ENCODE data around the gene C19orf12. TPM values are rescaled to one million over a fixed set of nuclear protein-coding genes. Genes with fewer than 3 reads are reported as not detected.

C19orf12 gene
- total and polyA plus RNA-seq, 2 of the 13 experiments (the other 11 are each of a cell fraction or from before 2014, with no cell fraction given), result 17.7 to 34.4 TPM

GRCh38 chr19:29678484-29679106, 36.5 kb downstream of the C19orf12 start (continued):
- TF ChIP-seq ZNF770 (CRISPR knock-in tag; IDR thresholded peaks at IDR 0.05), result peak; percentile 66
- 0 out of 2 replicates have a peak, but pooled peaks have one; percentile 44 for TF ChIP-seq ZNF263 (CRISPR knock-in tag; IDR thresholded peaks at IDR 0.05)
- TF ChIP-seq ZSCAN20 (CRISPR knock-in tag; IDR thresholded peaks at IDR 0.05; ENCODE audit: borderline replicate concordance), result no peak
- TF ChIP-seq ZFY (CRISPR knock-in tag; IDR thresholded peaks at IDR 0.05), result peak; percentile 76
- TF ChIP-seq ZNF574 (CRISPR knock-in tag; IDR thresholded peaks at IDR 0.05), result 0 out of 2 replicates have a peak, but pooled peaks have one; percentile 21
- no peak for TF ChIP-seq SMAD1 (CRISPR knock-in tag; IDR thresholded peaks at IDR 0.05; ENCODE audit: borderline replicate concordance, low read depth)
- TF ChIP-seq MYC (CRISPR knock-in tag; IDR thresholded peaks at IDR 0.05; ENCODE audit: borderline replicate concordance), result peak; percentile 43; the same call in 1 of the 2 replicates
- peak; percentile 27; the same call in 1 of the 2 replicates for TF ChIP-seq MTA1 (CRISPR knock-in tag; IDR thresholded peaks at IDR 0.05; ENCODE audit: borderline replicate concordance)
- peak in 1 of 2 experiments; percentile 25; a peak in 1 of 4 replicates for TF ChIP-seq NR2F1 (CRISPR knock-in tag; IDR thresholded peaks at IDR 0.05)
- no peak for TF ChIP-seq MYPOP (CRISPR knock-in tag; IDR thresholded peaks at IDR 0.05)
- TF ChIP-seq HIVEP1 (CRISPR knock-in tag; IDR thresholded peaks at IDR 0.05), result no peak
- TF ChIP-seq PHF21A (CRISPR knock-in tag; IDR thresholded peaks at IDR 0.05), result 0 out of 2 replicates have a peak, but pooled peaks have one; percentile 14
- TF ChIP-seq POLR2AphosphoS5 (IDR thresholded peaks at IDR 0.05; ENCODE audit: low read depth, low read length), result no peak
- TF ChIP-seq TFAP4 (IDR thresholded peaks at IDR 0.05; ENCODE audit: borderline replicate concordance, low read depth), result peak; percentile 19; the same call in 1 of the 2 replicates
- TF ChIP-seq ZNF619 (CRISPR knock-in tag; IDR thresholded peaks at IDR 0.05), result no peak
- TF ChIP-seq ZNF292 (CRISPR knock-in tag; IDR thresholded peaks at IDR 0.05; ENCODE audit: borderline replicate concordance, low read depth), result 0 out of 2 replicates have a peak, but pooled peaks have one; percentile 74
- 0 out of 2 replicates have a peak, but pooled peaks have one; percentile 21 for TF ChIP-seq SPEN (CRISPR knock-in tag; IDR thresholded peaks at IDR 0.05; ENCODE audit: low read depth)
- TF ChIP-seq ZNF614 (CRISPR knock-in tag; IDR thresholded peaks at IDR 0.05; ENCODE audit: borderline replicate concordance), result no peak
